ENCODE measurements around the gene ARTN.

Gene ARTN, protein sequence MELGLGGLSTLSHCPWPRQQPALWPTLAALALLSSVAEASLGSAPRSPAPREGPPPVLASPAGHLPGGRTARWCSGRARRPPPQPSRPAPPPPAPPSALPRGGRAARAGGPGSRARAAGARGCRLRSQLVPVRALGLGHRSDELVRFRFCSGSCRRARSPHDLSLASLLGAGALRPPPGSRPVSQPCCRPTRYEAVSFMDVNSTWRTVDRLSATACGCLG

DNA sequence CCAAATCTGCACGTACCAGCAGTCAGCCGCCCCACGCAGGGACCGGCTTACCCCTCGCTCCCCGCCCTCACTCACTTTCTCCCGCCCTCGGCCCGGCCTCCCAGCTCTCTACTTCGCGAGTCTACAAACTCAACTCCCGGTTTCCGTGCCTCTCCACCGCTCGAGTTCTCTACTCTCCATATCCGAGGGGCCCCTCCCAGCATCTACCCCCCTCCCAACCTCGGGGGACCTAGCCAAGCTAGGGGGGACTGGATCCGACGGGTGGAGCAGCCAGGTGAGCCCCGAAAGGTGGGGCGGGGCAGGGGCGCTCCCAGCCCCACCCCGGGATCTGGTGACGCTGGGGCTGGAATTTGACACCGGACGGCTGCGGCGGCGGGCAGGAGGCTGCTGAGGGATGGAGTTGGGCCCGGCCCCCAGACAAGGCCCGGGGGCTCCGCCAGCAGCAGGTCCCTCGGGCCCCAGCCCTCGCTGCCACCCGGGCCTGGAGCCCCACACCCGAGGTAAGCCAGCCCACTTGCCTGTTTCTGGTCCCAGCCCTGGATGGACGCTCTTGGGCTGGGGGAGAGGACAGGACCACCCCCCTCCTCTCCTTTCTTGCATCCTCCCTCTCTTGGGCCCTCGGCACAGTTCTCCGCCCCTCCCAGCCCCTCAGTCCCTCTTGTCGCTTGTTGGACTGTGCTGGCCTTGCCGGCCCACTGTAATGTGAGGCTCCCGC, at the start of gene ARTN:
Gene ARTN, plus strand, starts transcription at position 416 of the 715 bp plus-strand sequence. CDS start 1,856 bp downstream, outside the sequence.
- no peak for DNase-seq

- no peak for DNase-seq
These were observed 48.3 kb upstream of the ARTN start for GRCh38 chr1:43885279-43885801.

DNA sequence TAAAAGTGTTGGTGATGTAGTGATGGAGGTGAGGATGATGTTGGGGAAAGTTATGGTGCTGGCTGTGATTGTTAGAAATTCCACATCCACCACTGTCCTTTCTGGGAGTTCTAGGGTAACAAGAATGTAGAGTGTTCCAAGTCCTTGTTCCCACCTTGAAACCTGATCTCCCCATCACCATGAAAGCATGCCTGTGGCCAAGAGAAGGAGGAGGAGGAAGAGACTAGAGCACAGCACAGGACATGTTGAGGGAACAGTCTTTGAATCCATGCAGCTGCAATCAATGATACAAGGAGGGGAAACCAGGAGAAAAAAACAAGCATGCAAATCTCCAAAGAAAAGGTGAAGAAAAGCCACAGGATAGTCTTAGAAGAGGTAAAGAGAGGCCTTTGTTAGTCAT, 45.9 kb upstream of the ARTN start:
- DNase-seq = no peak

GRCh38 chr1:43890815-43891214, 42.8 kb upstream of the ARTN start:
- DNase-seq = no peak

DNA sequence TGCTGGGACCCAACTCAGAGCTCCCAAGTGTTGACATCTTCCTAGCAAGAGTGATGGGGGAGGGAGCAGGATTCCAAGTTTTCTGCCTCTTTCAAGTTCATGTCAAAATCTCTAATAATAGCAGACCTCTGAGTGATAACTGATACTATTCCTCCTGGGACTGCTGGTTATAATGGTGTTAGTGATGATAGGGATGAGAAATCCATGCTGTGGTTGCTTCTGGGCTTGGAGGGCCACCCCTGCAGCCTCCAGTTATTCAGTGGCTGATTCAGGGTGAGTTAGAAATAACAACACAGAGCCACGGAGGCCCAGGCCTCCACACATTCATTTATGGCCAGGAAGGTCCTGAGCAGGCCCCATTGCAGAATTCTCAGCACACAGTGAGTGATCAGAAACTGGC, 40.6 kb upstream of the ARTN start:
- no peak for DNase-seq

DNA sequence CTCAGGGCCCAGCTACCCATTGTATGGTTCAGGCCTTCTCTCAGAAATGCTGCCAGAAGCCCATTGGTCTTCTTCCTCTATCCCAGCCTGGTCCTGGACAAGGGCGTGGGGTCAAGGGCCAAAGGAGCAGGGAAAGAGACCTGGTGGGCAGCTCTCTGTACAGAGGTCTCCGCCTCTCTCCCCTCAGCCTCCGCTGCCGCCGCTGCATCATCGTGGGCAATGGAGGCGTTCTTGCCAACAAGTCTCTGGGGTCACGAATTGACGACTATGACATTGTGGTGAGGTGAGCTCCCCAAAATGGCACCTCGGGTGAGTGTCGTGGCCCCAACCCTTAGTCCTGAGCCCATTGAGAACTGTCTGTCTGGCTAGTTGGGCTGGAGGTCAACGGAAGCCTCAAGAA, 34.6 kb upstream of the ARTN start:
- no peak for DNase-seq

GRCh38 chr1:43900386-43900785, 33.2 kb upstream of the ARTN start:
- no peak for DNase-seq

GRCh38 chr1:43901196-43901961, 32.2 kb upstream of the ARTN start:
- no peak for DNase-seq

DNA sequence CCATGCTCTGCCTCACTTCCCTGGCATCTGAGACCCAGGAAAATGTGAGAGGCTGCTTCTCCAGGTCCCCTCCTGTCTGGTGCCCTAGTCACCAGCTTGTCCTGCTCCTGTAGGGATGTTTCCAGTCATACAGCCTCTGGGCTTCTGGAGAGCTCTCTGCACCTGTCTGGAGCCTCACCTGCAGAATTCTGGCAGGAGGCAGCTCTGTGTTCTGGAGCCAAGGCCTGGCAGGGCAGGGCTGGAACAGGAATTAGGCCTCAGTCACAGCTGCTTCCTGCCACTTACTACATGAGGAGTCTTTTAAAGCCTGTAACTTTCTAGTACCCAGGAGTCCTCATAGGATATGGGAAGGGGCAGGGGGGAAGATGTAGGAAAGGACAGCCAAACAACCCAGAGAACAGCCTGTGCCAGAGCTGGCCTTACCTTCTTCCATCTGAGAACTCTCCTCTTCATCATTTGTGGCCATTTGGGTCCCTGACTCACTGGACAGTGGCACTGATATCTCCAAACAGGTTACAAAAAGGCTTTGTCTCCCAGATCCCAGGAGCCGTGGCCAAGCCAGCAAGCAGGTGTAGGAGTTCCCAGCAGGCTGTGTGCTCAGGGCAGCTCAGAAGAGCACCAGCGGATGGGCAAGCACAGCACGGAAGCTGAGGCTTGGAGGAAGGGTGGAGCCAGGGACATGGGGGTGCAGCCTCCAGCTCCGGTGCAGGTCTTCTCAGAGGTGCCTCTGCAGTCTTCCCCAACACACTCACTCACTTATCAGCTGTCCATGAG, 31.4 kb upstream of the ARTN start:
- no peak for DNase-seq

GRCh38 chr1:43904660-43905551, 28.7 kb upstream of the ARTN start:
- DNase-seq = no peak

DNA sequence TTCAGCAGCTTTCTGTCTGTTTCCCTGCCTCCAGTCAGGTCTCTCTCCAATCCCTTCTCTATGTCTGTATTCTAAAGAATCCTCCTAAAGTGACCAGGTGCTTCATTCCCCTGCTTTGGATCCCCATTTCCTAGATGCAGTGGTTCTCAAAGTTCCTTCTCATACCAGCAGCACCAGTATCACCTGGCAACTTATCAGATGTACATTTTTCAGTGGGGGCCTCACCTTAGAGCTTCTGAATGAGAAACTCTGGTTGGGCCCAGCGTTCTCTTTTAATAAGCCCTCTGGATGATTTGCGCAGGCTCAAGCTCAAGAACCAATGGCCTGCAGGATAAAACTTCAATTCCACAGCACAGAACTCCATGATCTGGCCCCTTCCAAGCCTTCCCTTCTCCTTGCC, 25.4 kb upstream of the ARTN start:
- no peak for DNase-seq

GRCh38 chr1:43908858-43909257, 24.7 kb upstream of the ARTN start:
- no peak for DNase-seq

- DNase-seq = no peak
These were observed 23.3 kb upstream of the ARTN start for GRCh38 chr1:43910343-43910742.

DNA sequence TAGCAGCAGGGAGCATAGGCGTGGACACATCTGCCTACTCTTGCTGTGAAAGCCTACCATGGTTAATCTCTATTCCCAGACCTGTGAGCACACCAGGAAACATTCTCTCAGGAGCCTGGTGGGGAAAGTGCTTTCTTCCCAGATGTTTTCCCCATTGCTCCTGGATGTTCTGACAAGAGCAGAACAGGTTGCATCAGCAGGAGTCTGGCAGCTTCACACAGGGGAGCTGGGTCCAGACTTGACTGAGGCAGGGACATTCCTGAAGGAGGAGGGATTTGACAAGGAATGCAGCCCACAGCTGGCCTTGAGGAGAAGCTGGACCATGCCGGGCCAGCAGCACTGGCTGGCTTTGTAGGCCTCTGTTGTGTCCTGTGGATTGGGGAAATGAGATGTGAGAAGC, 21.0 kb upstream of the ARTN start:
- DNase-seq = no peak

DNA sequence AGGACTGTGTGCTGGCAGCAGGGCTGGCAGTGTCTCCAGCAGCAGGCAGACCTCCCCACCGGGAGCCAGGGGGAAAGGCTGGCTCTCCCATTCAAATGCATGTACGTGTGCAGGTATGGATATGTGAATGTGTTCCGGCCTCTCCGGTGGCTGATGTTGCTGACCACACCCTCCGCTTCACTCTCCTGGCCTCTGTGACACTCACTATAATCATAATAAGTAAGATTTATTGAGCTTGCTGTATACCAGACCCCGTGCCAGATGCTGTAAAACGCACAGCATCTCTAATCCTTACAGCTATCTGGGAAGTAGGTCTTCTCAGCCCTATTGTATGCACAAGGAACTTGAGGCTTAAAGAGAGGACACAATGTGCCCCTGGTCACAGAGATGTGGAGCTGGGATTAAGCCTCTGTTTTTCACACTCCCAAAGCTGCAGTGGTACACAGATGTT, 20.5 kb upstream of the ARTN start:
- no peak for DNase-seq

- no peak for DNase-seq
These were observed 19.8 kb upstream of the ARTN start for GRCh38 chr1:43913666-43914360.

GRCh38 chr1:43914576-43915525, 18.8 kb upstream of the ARTN start:
- no peak for DNase-seq

DNA sequence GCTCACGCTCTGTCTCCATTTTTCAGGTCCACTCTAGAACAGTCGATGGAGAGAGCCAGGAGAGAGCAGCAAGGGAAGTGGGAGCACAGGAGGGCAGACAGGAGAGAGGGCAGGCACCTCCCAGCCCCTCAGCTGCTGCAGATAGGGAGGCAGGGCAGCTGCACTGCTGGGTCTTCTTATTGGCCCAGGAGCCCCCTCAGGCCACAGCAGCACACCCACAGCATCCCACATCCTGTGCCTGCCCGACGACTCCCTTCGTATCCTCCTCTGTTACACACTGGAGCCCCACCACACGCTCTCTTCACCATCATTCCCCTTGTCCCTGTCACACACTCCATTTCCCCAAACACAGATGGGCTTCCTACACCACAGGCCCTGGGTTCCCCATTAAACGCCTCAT, 13.7 kb upstream of the ARTN start:
- DNase-seq = no peak

GRCh38 chr1:43921022-43921421, 12.6 kb upstream of the ARTN start:
- DNase-seq = no peak

DNA sequence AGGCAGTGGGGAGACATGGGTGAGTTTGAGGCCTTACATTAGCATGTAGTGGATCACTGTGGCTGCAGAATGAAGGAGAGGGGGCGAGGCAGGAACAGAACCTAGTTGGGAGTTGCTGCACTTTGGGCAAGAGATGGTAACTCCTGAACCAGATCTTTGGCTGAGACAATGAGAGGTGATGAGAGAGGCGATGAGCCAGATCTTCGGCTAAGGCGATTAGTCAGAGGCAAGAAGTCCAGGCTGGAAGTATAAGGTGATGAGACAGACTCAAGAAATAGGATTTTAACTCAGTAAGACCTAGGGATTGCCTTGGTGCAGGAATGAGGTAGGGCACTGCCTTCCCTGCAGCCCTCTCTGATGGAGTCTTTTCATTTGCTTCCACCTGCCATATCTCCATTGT, 9.1 kb upstream of the ARTN start:
- DNase-seq = no peak

All from activated CD4-positive, CD25-positive, alpha-beta regulatory T cell (primary cell).